Hepatocyte (in vitro differentiated cells): ENCODE data around the gene TIGD6.

ENCODE experiments used
- CTCF ChIP-seq: fragments of 200-600 bp; sonication (generic); IDR thresholded peaks from 2 replicates; pipeline ENCODE4 v1.5.1; 2016; ENCODE audit warnings: antibody characterized with exemption, mild to moderate bottlenecking; ENCODE audit not compliant: poor library complexity
- EZH2 ChIP-seq: fragments of 200-600 bp; sonication (generic); IDR thresholded peaks from 2 replicates; pipeline ENCODE4 v1.6.1; 2016; ENCODE audit warnings: antibody characterized with exemption, mild to moderate bottlenecking, borderline replicate concordance

- no peak for TF ChIP-seq CTCF
- no peak for TF ChIP-seq EZH2
Measured at GRCh38 chr5:149963729-149964128, 36.7 kb downstream of the TIGD6 start.
